ENCODE measurements around the gene UBP1. TPM values are rescaled to one million over a fixed set of nuclear protein-coding genes. Genes with fewer than 3 reads are reported as not detected.

The UBP1 gene
- total RNA-seq, 1 experiment from 2014 or later = 69.5 TPM

- Histone ChIP-seq H3K27ac (ENCODE audit: low read depth, low read length) (no peak overlapping the region), H3K36me3 (ENCODE audit: control insufficient read depth in 1 of 2, insufficient read depth in 2 of 2, low read length in 2 of 2) (no peaks in the 10 kb centered on the region), H4K20me1 (ENCODE audit: insufficient read depth) (no peaks in the 10 kb centered on the region), H3K4me1 (ENCODE audit: control insufficient read depth in 1 of 2, insufficient read depth in 2 of 2, low read length in 2 of 2) (no peaks in the 10 kb centered on the region), H3K4me3 (replicated peaks in 1 of 2; ENCODE audit: low read depth in 1 of 2, low read length in 2 of 2) (no peak overlapping the region), H3K9me2 (ENCODE audit: insufficient read depth) (no peaks in the 10 kb centered on the region), H2AFZ (ENCODE audit: low read depth, low read length, poor library complexity, severe bottlenecking) (no peak overlapping the region), H3K9me3 (ENCODE audit: control insufficient read depth in 1 of 2, insufficient read depth in 1 of 2, low read depth in 1 of 2, low read length in 2 of 2) (no peaks in the 10 kb centered on the region), H3K4me2 (ENCODE audit: low read length) (no peak overlapping the region), H3K27me3 (ENCODE audit: insufficient read depth, low read length) (no peaks in the 10 kb centered on the region), H3K79me2 (ENCODE audit: insufficient read depth, low read length) (no peaks in the 10 kb centered on the region), H3K9ac (ENCODE audit: low read length) (no peak overlapping the region)
- ChIA-PET POLR2A (no interaction called here), RAD21 (ENCODE audit: low non-redundant PET in 1 of 2, low total read pairs in 2 of 2, uncharacterized antibody in 2 of 2, unreplicated experiment in 2 of 2) (no interaction called here), CTCF (no interaction called here)
- intact Hi-C loops (cut with micrococcal nuclease) = no loop called here
- no peak for ATAC-seq
- DNase-seq (ENCODE audit: low read depth, low spot score) = no peak
- no peak for TF ChIP-seq ZBTB33 (IDR thresholded peaks at IDR 0.05; ENCODE audit: extremely low read depth, insufficient replicate concordance, low read length)
- BruUV-seq (replicated peaks) = no TSS peak
Measured at GRCh38 chr3:33488246-33488645, 48.0 kb upstream of the UBP1 start.

DNA sequence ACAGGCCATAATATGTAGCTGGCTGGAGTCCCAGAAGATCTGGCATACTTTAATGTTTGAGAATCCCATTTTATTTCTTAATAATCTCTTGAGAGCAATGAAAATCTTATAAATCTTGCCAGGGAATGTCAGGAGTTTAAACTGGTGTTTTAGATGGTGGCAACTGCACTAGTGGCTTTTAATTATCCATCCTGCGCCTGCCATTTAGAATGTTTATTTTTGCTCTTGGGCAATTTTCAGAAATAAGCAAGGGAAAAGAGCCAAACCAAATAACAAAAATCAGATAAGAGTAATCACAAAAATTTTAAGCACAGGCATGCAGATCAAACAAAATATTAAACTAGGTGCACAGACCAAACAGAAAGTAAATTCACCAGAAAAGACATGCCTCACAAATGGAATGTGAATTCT is 41.9 kb upstream of the UBP1 start:
- Histone ChIP-seq H3K9me3 (ENCODE audit: control insufficient read depth in 1 of 2, insufficient read depth in 1 of 2, low read depth in 1 of 2, low read length in 2 of 2) (peaks cover 5 to 6% of the 10 kb centered on the region in 2 experiments; a peak in 2 of 4 replicates), H4K20me1 (ENCODE audit: insufficient read depth) (no peaks in the 10 kb centered on the region), H3K4me2 (ENCODE audit: low read length) (no peak overlapping the region), H2AFZ (ENCODE audit: low read depth, low read length, poor library complexity, severe bottlenecking) (no peak overlapping the region), H3K9me2 (ENCODE audit: insufficient read depth) (no peaks in the 10 kb centered on the region), H3K4me3 (replicated peaks in 1 of 2; ENCODE audit: low read depth in 1 of 2, low read length in 2 of 2) (no peak overlapping the region), H3K36me3 (ENCODE audit: control insufficient read depth in 1 of 2, insufficient read depth in 2 of 2, low read length in 2 of 2) (no peaks in the 10 kb centered on the region), H3K27me3 (ENCODE audit: insufficient read depth, low read length) (no peaks in the 10 kb centered on the region), H3K27ac (ENCODE audit: low read depth, low read length) (no peak overlapping the region), H3K79me2 (ENCODE audit: insufficient read depth, low read length) (no peaks in the 10 kb centered on the region), H3K4me1 (ENCODE audit: control insufficient read depth in 1 of 2, insufficient read depth in 2 of 2, low read length in 2 of 2) (no peaks in the 10 kb centered on the region), H3K9ac (ENCODE audit: low read length) (no peak overlapping the region)
- TF ChIP-seq ATF3 (IDR thresholded peaks at IDR 0.05) (no peak), CEBPB (IDR thresholded peaks at IDR 0.05; ENCODE audit: low read depth) (no peak), RAD21 (IDR thresholded peaks at IDR 0.05; ENCODE audit: low read depth) (no peak), ZBTB33 (IDR thresholded peaks at IDR 0.05; ENCODE audit: extremely low read depth, insufficient replicate concordance, low read length) (no peak)
- DNase-seq (ENCODE audit: low read depth, low spot score) (no peak), ATAC-seq (no peak)
- intact Hi-C loops (cut with micrococcal nuclease) = no loop called here
- BruUV-seq (replicated peaks) = no TSS peak
- CTCF ChIA-PET = no interaction called here
- POLR2A ChIA-PET = no interaction called here
- RAD21 ChIA-PET (ENCODE audit: low non-redundant PET in 1 of 2, low total read pairs in 2 of 2, uncharacterized antibody in 2 of 2, unreplicated experiment in 2 of 2) = no interaction called here
